Stimulated activated CD8-positive, alpha-beta memory T cell treated with anti-CD3 and anti-CD28 coated beads, Interleukin-7, amount 100 ng/mL, for 4 hours (primary cell): ENCODE measurements around the gene ZCCHC2.

Experiments used
- DNase-seq, 2 donors: peaks; one replicate each; pipeline ENCODE4 v3.0.0-alpha.2; 2020; ENCODE audit warnings: low read depth in 2 of 2

The ZCCHC2 gene

GRCh38 chr18:62522504-62523254 lies at the start of gene ZCCHC2:
Gene ZCCHC2, plus strand, starts transcription at chr18:62523025. Its CDS starts 400 bp downstream, at chr18:62523425.
- peak; percentile 94 to 97 for DNase-seq

DNA sequence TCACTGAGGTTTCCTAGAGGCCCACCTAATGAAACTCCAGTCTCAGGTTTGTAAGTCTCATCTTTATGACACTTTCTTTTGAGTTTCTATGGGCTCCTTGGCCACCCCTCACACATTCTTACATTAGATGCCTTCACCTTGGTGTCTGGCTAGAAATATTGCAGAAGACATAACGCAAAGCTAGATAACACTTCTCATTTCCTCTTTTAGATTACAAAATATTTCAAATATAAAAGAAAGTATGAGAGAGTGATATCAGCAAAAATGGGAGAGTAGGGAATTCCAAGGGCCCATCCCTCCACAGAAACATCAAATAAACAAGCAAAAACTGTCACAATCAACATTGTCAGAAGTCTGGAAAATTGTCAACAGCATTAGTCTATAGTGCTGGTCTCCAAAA lies 43.3 kb upstream of the ZCCHC2 start:
- DNase-seq = no peak

DNA sequence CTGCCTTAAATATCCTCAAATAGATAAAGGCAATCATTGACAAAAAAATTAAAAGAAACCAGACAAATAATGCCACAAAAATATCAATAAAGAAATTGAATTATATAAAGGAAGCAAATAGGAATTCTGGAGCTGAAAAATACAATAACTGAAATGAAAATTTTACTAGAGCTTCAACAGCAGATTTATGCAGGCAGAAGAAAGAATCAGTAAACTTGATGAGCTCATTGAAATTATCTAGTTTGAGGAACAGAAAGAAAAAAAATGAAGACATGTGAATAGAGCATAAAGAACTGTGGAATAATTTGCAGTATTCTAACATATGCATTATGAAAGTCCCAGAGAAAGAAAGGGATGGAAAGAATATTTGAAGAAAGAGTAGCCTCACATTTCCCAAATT lies 41.9 kb upstream of the ZCCHC2 start:
- DNase-seq = no peak

- no peak for DNase-seq
Observed at GRCh38 chr18:62484941-62485340, 37.9 kb upstream of the ZCCHC2 start.

DNA sequence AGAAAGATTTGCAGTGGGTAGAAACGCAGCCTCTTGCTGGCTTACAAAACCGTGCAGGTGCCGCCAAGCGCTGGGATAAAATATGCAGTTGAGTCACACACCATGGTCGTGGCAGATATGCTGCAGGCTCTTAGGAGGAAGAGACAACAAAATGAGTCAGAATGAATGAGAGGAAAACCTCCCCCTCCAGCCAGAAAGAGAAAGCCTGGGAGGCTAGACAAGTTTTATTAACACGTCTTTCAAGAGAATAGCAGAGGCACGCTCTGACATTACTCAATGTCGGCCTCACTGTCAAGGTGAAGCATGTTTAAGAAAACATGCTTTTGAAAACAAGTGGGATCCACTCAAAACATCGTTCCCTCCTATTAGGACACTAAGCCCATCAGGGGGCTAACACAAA lies 37.1 kb upstream of the ZCCHC2 start:
- DNase-seq = no peak

- peak in 1 of 2 donors; percentile 13 for DNase-seq
Observed at GRCh38 chr18:62486290-62486964, 36.4 kb upstream of the ZCCHC2 start.

DNA sequence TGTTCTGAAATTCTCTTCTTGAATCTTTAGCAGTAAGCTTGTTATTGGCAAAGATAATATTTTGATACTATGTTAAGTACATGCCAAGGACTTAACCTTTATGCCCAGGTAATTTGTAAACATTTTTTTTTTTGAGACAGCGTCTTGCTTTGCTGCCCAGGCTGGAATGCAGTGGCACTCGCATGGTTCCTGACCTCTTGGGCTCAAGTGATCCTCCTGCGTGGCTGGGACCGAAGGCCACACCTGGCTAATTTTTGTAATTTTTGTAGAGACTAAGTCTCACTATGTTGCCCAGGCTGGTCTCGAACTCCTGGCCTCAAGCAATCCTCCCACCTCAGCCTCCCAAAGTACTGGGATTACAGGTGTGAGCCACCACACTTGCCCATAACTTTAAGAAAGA lies 35.7 kb upstream of the ZCCHC2 start:
- no peak for DNase-seq

DNA sequence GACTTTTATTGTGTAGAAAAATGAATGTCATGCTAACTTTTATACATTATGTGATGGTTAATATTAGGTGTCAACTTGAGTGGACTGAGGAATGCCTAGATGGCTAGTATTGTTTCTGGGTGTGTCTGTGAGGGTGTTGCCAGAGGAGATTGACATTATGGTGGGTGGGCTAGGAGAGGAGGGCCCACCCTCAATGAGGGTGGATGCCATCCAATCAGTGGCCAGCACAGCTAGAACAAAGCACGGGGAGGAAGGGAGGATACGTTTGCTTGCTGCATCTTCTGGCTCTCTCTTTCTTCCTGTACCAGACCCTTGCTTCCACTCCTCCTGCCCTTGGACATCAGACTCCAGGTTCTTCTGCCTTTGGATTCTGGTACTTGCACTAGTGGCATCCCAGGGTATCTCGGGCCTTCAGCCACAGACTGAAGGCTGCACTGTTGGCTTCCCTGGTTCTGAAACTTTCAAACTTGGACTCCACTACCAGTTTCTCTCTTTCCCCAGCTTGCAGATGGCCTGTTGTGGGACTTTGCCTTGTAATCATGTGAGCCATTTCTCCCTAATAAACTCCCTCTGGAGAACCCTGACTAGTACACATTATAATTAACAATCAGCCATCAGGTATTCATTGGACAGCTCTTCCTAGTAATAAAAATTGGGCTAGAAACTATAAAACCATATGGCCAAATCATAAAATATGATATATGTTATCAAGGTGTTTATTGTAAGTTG lies 31.7 kb upstream of the ZCCHC2 start:
- DNase-seq = no peak

DNA sequence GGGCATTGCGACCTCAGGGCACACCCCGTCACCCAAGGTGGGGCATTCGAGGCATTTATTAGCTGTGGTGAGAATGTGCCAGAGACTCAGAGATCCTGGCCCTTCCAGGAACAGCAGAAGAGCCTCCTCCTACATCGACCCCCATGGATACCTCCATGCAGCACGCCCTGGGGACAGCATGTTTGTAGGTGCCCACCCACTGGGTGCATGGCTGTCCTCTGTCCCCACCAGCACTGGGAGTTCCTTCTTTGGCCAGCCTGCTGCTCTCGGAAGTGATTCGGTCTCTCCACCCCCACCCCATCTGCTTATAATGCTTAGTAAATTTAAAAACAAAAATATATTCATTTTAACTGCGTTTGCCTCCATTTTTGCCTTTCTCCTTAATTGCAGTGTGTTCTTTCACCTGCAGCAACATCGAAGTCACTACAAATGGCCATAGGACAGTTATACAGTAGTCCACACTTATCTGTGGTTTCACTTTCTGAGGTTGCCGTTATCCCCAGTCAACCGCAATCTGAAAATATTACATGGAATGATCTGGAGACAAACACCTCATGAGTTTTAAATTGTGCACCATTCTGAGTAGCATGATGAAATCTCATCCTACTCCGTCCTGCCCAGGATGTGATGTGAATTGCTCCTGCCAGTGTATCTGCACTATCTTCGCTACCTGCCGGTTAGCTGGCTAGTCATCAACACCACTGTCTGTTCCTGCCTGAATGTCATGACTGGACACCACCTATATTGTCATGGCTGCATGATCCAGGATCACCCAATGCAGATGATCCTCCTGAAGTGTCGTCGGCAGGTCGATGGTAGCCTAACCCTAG lies 29.6 kb upstream of the ZCCHC2 start:
- DNase-seq = no peak

GRCh38 chr18:62494764-62495163 lies 28.1 kb upstream of the ZCCHC2 start:
- DNase-seq = no peak

GRCh38 chr18:62496262-62496661 lies 26.6 kb upstream of the ZCCHC2 start:
- no peak for DNase-seq

GRCh38 chr18:62497190-62497772 lies 25.5 kb upstream of the ZCCHC2 start:
- no peak for DNase-seq

DNA sequence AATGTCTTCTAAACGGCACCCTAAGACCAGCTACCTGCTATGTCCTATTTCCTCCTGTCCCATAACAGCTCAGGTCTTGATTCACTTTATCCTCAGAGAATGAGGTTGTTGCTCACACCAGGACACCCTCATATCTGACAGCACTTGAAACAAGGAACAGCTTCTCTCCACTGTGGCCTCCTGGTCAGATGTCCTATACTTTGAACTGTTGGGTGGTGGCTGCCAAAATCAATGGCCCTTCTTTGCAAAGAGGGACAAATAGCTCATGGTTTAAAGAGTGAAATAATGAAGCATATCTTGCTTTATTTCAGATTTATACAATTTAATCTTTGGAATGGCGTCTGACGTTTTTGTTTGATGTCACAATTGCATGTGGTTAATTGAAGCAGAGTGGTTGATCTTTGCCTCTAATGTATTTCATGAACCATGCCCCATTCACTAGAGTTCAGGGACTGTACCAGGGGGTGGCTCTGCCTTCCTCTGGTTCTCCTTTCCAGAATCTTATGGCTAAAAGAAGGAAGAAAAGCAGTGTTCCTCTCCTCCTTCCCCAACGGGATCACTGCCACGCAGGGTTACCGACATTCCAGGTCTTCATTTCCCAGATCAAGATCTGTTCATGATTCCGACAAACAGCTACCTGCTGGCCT lies 24.1 kb upstream of the ZCCHC2 start:
- no peak for DNase-seq

DNA sequence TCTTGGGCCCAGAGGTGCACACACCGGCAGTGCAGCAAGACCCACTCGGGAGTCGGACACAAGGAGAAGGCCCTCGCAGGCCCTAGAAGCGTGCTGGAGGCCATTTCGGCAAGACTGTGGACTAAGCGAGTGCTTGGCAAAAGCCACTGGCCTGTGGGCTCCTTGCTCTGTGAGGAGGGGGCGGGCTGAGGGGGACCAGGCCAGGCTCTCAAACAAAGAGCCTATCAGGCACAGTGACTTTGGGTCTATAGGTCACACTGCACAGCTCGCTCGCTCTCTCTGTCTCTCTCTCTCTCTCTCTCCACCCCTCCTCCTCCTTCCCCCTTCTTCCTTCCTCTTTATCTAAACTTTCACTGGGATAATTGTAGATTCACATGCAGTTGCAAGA lies 23.6 kb upstream of the ZCCHC2 start:
- no peak for DNase-seq

GRCh38 chr18:62500174-62500573 lies 22.7 kb upstream of the ZCCHC2 start:
- no peak for DNase-seq

GRCh38 chr18:62500966-62501591 lies 21.7 kb upstream of the ZCCHC2 start:
- no peak for DNase-seq

GRCh38 chr18:62505669-62506494 lies 16.9 kb upstream of the ZCCHC2 start:
- no peak for DNase-seq

DNA sequence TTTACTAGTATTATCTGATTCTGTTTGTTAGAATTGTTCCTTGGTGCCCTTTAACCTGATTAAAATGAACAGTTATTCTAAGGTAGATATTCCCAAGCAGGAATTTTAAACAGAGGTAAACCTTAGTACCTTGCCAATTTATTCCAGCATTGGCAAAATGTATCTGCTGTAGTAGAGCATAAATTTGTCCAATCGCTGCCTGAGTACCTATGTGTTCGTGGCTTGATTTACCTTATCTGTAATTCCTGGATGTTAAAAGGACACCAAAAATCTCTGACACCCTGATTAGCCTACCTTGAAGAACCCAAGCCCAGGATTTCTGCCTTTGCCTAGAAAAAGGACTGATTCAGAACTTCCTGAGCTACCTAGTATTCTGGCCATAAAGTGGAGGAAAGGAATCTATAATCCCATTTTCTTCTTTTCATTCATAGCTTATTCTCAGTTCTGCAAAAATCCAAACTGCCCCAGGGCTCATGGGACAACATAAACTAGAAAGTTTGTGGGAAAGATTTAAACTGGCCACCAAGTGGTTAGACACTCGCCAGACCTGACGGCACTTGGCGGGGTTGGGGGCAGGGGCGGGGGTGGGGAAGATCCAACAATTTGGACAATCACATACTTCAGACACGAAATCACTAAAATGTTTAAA lies 16.2 kb upstream of the ZCCHC2 start:
- DNase-seq = no peak

GRCh38 chr18:62509779-62510178 lies 13.0 kb upstream of the ZCCHC2 start:
- no peak for DNase-seq
